Activated CD8-positive, alpha-beta memory T cell treated with anti-CD3 and anti-CD28 coated beads for 48 hours (primary cell): ENCODE data around the gene DCAF12L1.

Experiments
- DNase-seq, 3 experiments: peaks; one replicate each; pipeline ENCODE4 v3.0.0-alpha.2; 2020; ENCODE audit warnings: low read depth in 2 of 3, low spot score in 2 of 3

DCAF12L1 gene

DNA sequence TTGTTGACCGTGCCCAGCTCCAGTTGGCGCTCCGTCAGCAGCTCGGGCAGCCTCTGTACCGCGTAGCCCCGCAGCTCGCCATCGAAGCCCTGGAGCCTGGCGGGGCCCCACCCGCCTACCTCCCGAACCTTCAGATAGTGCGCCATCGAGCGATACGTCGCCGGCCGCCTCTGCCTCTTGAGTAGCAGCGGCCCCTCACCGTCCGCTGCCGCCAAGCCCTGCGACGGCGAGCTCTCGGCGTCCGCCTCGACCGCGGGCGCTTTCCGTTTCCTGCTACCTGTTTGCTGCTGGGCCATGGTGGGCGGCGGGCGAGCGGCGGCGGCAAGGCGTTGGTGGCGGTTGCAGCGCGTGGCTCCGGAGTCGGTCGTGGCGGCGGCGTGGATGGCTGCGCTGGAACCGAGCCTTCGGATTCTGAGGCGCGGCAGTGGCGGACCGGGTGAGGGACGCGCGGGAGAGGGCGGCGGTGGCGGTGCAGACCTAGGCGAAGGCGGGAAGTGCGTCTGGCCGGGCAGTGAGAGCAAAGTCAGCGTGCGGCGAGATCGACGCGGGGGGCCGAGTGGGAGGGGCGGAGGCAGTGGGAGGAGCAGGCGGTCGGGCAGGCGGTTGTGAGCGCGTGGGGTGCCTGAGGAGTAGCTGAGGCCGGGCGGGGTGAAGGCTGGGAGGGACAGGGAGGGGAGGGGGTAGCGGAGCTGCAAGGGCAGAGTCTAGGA is at the start of gene DCAF12L1:
Gene DCAF12L1, minus strand, starts transcription at position 502 of the 710 bp plus-strand sequence. Its CDS starts 206 bp downstream, at position 296.
- no peak for DNase-seq

DNA sequence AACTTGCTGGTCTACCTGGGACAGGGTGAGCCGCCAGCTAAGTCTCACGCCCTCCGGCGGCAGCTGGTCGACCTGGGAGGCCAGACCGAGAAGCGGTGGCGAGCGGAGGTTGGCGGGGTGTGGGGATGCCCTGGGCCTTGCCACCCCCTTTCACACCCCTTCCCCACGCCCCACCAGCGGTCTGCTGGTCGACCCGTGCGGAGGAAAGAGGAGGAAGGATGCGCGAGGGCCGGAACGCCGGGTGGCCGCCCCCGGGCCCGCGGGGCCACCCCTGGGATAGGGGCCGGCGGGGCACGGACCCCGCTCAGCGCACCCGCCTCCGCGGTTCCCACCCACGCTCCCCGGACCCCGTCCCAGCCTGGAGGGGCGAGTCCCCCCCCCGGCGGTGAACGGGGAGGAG is 28.3 kb upstream of the DCAF12L1 start:
- no peak for DNase-seq

DNA sequence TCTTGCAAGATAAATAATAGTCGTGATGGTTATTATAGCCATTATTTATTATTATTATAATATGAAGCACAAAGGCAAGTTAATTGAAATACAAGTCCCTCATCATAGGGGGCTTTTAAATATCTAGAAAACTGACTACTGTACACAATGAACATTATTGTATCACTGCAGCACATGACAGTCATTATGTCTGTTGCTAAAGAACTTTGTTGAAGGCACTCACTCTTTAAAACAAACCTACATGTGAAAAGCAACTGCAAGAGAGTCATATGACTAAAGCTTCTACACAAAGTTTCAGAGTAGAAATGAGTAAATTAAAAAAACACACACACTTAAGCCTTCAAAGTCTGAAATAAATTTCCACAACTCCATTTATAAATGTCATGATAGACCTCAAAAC is 23.3 kb upstream of the DCAF12L1 start:
- DNase-seq, result no peak

DNA sequence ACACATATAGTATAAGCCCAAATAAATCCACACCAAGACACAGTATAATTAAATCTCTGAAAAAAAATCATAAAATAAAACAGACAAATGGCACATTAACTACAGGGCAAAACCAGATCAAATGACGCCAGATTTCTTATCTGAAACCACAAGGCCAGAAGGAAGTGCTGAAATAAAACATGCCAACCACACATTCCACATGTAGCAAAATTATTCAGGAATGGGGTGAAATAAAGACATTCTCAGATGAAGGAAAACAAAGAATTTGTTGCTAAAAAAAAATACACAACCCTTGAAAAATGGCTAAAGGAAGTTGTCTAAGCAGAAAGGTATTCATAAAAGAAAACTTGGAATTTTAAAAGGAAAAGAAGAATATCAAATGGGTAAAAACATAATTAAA is 4.5 kb upstream of the DCAF12L1 start:
- DNase-seq, result no peak

DNA sequence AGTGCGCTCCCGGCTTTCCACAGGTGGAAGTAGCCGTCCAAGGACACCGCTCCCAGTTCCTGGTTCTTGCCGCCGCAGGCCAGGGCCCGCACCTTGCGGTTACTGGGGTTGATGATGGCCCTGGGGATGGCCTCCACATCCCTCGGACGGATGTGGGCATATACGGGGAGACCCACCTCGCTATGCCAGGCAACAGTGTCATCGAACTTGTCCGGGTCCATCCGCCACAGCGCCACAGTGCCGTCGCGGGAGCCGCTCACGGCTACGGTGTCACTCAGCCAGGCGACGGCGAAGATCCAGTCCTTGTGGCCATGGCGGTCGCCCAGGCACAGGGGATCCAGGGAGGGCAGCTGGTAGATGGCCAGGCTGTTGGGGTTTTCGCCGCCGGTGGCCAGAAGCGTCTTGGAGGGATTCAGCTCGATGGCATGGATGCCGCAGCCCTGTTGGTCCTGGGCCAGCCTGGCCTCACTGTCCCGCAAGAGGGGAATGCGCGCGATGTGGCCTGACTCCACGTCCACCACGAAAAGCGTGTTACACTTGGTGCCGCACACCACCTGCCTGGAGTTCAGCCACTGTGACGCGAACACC is 795 bp downstream of the DCAF12L1 start:
- no peak for DNase-seq

DNA sequence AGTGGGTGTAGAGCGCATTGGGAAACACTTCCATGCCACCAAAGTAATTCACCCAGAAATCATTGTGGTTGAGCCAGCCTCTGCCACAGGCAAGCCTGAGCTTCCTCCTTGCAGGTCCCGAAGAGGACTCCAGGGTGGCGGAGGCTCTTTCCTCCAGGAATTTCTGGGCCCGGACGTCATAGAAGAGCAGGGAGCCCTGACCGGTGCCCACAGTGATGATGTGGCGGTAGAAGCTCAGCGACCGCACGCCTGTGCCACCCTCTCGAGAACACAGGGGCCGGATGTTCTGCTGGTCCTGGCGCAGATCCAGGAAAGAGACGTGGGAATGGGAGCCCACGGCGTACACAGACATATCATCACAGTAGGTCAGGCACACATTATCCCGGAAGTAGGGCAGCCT is 1.3 kb downstream of the DCAF12L1 start:
- DNase-seq, result no peak

DNA sequence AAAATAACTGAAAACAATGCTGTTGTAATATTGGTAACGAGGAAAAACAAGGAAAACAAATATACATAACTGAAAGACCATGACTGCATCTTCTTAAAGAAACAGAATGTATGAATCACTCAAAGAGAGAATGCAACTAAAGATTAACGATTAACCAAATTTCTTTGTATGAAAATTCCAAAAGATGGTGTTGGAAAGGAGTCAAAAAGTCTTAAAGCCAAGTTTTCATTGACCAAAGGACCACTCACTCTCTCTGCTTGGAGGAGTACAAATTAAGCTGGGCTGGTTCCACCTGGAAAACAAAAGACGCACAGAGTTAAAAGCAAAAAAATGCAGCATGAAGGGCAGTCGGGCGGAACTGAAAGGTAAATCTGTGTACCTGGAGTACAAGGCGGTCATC is 1.8 kb downstream of the DCAF12L1 start:
- no peak for DNase-seq

DNA sequence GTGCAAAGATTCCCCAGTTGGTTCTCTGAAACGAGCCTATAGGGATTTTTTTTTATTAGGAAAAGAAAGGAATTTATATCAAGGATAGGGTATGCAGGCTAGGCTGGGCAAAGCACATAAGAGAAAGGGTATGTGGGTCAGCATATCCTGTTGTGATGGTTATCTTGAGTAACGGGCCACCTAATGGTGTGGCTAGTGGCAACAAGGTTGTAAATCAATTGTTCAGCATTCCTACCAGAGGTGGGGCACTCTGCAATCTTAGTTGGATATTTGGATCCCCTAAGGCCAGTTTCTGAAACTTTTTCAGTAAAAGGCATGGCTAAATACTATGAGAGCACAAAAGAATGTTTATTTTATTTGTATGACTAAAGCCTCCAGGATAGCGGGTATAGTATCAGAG is 42.7 kb downstream of the DCAF12L1 start:
- DNase-seq, result no peak
